HUES64 (cell line): Measurements from ENCODE around the gene POU3F3. TPM values are rescaled to one million over a fixed set of nuclear protein-coding genes. Genes with fewer than 3 reads are reported as not detected.

ENCODE experiments used
- H3K27ac ChIP-seq: 2 replicates; pipeline ENCODE4 v1.7.0; 2013; ENCODE audit warnings: low read depth, low read length, inconsistent platforms
- H3K27me3 ChIP-seq: 2 replicates; pipeline ENCODE4 v1.6.1; 2013; ENCODE audit warnings: mild to moderate bottlenecking, low read length; ENCODE audit not compliant: insufficient read depth
- H3K36me3 ChIP-seq: 2 replicates; pipeline ENCODE4 v1.6.1; 2013; ENCODE audit warnings: mild to moderate bottlenecking, low read length; ENCODE audit not compliant: insufficient read depth
- H3K4me1 ChIP-seq: 2 replicates; pipeline ENCODE4 v1.6.1; 2013; ENCODE audit warnings: mild to moderate bottlenecking, low read length, moderate library complexity; ENCODE audit not compliant: insufficient read depth
- H3K4me3 ChIP-seq: 2 replicates; pipeline ENCODE4 v1.5.1; 2013; ENCODE audit warnings: mild to moderate bottlenecking, low read length, moderate library complexity
- H3K9ac ChIP-seq: 2 replicates; pipeline ENCODE4 v1.6.1; 2013; ENCODE audit warnings: mild to moderate bottlenecking, low read depth, low read length
- H3K9me3 ChIP-seq: 2 replicates; pipeline ENCODE4 v1.6.1; 2013; ENCODE audit warnings: low read depth, low read length; ENCODE audit not compliant: insufficient read depth
- WGBS: fragments of 150-250, 120-280 bp; methylation state at CpG from one replicate; pipeline ENCODE4 v1.1.7; 2013; ENCODE audit warnings: missing lambda C conversion rate; 5-methylcytosine and 5-hydroxymethylcytosine counted together
- polyA plus RNA-seq, 2 experiments: library from polyadenylated mRNA; stranded (reverse); fragments of 50-300 nt; gene quantifications; one replicate each; pipeline ENCODE4 v1.2.3, GENCODE V29; 2013

The POU3F3 gene
- 2.5 TPM for polyA plus RNA-seq (2013, experiment 1 of 2)
- 7.8 TPM for polyA plus RNA-seq (2013, experiment 2 of 2)

- no peaks in the 10 kb centered on the region for H3K36me3 ChIP-seq
- peak within 1 kb of the TSS; percentile 41; the same call in 1 of the 2 replicates for H3K9ac ChIP-seq
- WGBS = under 1% methylated on average over 52 of the region's 65 CpGs
- H3K4me3 ChIP-seq = peak within 1 kb of the TSS; percentile 68
- no peak within 1 kb of the TSS for H3K27ac ChIP-seq
- H3K27me3 ChIP-seq = peaks cover 91% of the 10 kb centered on the region
- peaks cover 34% of the 10 kb centered on the region for H3K4me1 ChIP-seq
- H3K9me3 ChIP-seq = no peaks in the 10 kb centered on the region
Measured at GRCh38 chr2:104853534-104854497, at the start of gene POU3F3. POU3F3 (plus strand) TSS chr2:104854115; CDS start chr2:104855511, 1,396 bp downstream.

DNA sequence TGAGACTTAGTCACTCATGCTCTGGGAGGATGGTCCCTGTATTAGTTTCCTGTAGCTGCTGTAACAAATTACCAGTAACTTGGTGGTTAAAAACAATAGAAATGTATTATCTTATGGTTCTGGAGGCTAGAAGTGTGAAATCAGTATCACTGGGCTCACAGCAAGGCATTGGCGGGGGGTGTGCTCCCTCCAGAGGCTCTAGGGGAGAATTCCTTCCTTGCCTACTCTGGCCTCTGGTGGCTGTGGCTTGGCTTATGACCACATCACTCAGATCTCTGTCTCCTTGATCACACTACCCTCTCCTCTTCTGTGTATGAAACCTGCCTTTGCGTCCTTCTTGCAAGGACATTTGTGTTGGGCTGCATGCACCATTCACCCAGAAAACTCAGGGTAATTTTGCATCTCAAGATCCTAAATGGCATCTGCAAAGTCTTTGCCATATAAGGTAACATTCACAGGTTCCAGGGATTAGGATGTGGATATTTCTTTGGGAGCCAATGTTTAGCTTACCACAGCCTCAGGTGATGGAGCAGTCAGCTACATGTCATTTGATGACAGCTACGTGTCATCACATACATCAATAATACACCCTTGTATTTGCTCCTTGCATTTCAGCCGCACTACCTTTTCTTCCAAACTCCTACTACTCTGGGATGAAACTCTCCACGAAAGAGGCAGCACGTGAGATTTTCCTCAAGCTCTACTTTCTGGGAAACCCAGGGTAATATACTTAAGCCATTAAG, 49.6 kb upstream of the POU3F3 start:
- Histone ChIP-seq H3K36me3 (no peaks in the 10 kb centered on the region), H3K27ac (no peak overlapping the region)
- 87% methylated on average over 6 of the region's 6 CpGs for WGBS

GRCh38 chr2:104812286-104812685, 41.6 kb upstream of the POU3F3 start:
- WGBS = 89% methylated on average over 1 of the region's 1 CpG
- H3K27ac ChIP-seq = no peak overlapping the region
- H3K9ac ChIP-seq = no peak overlapping the region

More for the DNA sequence above, 49.6 kb upstream of the POU3F3 start:
- Histone ChIP-seq H3K4me3 (no peak overlapping the region), H3K4me1 (no peaks in the 10 kb centered on the region), H3K27me3 (no peaks in the 10 kb centered on the region), H3K9ac (no peak overlapping the region), H3K9me3 (no peaks in the 10 kb centered on the region)

DNA sequence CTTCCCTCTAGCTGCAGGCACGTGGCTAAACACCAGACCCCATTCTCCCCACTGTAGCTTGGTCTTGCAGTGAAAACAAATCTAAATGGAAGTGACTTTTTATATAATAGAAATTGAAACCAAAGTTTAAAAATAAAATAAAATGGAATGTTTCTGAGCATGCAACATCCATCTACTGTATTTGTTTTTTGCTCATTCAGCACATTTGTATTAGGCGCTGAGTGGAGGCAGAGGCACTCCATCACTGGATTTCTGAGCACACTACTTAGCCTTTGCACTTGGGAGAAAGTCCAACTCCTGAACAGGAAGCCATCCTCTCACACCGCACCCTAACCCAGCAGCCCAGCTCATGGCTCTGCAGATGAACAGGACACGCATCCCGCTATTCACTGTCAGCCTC, 37.8 kb upstream of the POU3F3 start:
- no peak overlapping the region for H3K27ac ChIP-seq
- no peaks in the 10 kb centered on the region for H3K27me3 ChIP-seq
- no peak overlapping the region for H3K9ac ChIP-seq
- no peaks in the 10 kb centered on the region for H3K36me3 ChIP-seq
- no peaks in the 10 kb centered on the region for H3K9me3 ChIP-seq
- H3K4me3 ChIP-seq = no peak overlapping the region
- H3K4me1 ChIP-seq = peaks cover 9% of the 10 kb centered on the region
- 94% methylated on average over 4 of the region's 5 CpGs for WGBS

More at GRCh38 chr2:104812286-104812685, 41.6 kb upstream of the POU3F3 start:
- Histone ChIP-seq H3K9me3 (peaks cover 8% of the 10 kb centered on the region; the same call in 1 of the 2 replicates), H3K4me3 (no peak overlapping the region), H3K27me3 (no peaks in the 10 kb centered on the region), H3K4me1 (peaks cover 9% of the 10 kb centered on the region), H3K36me3 (no peaks in the 10 kb centered on the region)

GRCh38 chr2:104818264-104818663, 35.7 kb upstream of the POU3F3 start:
- no peak overlapping the region for H3K9ac ChIP-seq
- H3K27me3 ChIP-seq = no peaks in the 10 kb centered on the region
- H3K4me1 ChIP-seq = no peaks in the 10 kb centered on the region
- no peak overlapping the region for H3K27ac ChIP-seq
- no peak overlapping the region for H3K4me3 ChIP-seq
- WGBS = 89% methylated on average over 6 of the region's 6 CpGs
- H3K9me3 ChIP-seq = no peaks in the 10 kb centered on the region
- no peaks in the 10 kb centered on the region for H3K36me3 ChIP-seq

DNA sequence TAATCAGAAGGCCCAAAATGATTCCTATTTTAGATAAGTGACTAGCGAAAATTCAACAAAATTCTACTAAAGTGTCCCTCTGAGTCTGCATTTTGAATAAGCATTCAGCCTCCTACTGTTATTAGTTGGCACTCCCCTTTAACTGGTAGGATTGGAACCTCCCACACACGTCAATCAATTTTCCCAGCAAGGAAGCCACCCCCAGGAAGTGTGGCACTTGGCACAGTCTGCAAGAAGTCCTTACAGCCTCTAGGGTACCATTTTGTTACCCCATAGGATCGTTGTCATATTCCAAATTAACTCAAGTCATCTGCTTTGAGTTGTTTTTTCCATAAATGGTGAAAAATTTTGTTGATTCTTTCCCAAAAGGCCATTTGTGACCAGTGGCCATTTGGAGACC, 33.8 kb upstream of the POU3F3 start:
- Histone ChIP-seq H3K4me1 (no peaks in the 10 kb centered on the region), H3K9me3 (no peaks in the 10 kb centered on the region), H3K4me3 (no peak overlapping the region), H3K27ac (no peak overlapping the region), H3K27me3 (no peaks in the 10 kb centered on the region), H3K36me3 (no peaks in the 10 kb centered on the region), H3K9ac (no peak overlapping the region)
- 92% methylated on average over 3 of the region's 3 CpGs for WGBS

- H3K4me3 ChIP-seq = no peak overlapping the region
- H3K9me3 ChIP-seq = no peaks in the 10 kb centered on the region
- H3K27ac ChIP-seq = no peak overlapping the region
- H3K36me3 ChIP-seq = no peaks in the 10 kb centered on the region
- H3K27me3 ChIP-seq = no peaks in the 10 kb centered on the region
- no peak overlapping the region for H3K9ac ChIP-seq
- no peaks in the 10 kb centered on the region for H3K4me1 ChIP-seq
- WGBS = 89% methylated on average over 3 of the region's 3 CpGs
Measured at GRCh38 chr2:104825124-104825865, 28.6 kb upstream of the POU3F3 start.

DNA sequence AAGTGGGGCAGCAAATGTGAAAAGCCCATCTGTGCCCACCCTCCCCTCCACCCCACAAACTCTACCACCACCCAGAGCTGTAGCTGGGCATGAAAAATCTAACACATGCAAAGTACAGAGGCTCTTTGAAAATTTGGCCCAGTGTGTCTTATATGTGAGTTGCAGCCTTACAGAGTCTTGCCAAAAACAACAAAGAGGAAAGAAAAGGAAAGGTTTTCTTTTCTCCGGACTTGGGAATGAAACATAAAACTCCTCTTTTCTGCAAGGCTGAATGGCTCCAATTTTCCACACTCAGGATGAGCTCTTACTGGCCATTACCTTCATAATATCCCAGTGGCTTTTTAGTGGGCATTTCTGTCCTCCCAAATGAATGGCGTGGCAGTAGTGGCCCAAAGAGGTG, 27.9 kb upstream of the POU3F3 start:
- Histone ChIP-seq H3K4me1 (no peaks in the 10 kb centered on the region), H3K9me3 (no peaks in the 10 kb centered on the region), H3K4me3 (no peak overlapping the region), H3K9ac (no peak overlapping the region), H3K27me3 (no peaks in the 10 kb centered on the region), H3K36me3 (no peaks in the 10 kb centered on the region), H3K27ac (no peak overlapping the region)
- WGBS = 86% methylated on average over 2 of the region's 2 CpGs

GRCh38 chr2:104831742-104832141, 22.2 kb upstream of the POU3F3 start:
- Histone ChIP-seq H3K9ac (no peak overlapping the region), H3K27me3 (no peaks in the 10 kb centered on the region), H3K27ac (no peak overlapping the region), H3K4me1 (no peaks in the 10 kb centered on the region), H3K36me3 (no peaks in the 10 kb centered on the region), H3K4me3 (no peak overlapping the region), H3K9me3 (no peaks in the 10 kb centered on the region)
- WGBS = 87% methylated on average over 1 of the region's 1 CpG

- Histone ChIP-seq H3K9ac (no peak overlapping the region), H3K4me1 (no peaks in the 10 kb centered on the region), H3K36me3 (no peaks in the 10 kb centered on the region), H3K27ac (no peak overlapping the region), H3K27me3 (no peaks in the 10 kb centered on the region), H3K4me3 (no peak overlapping the region), H3K9me3 (no peaks in the 10 kb centered on the region)
- 91% methylated on average over 17 of the region's 17 CpGs for WGBS
Measured at GRCh38 chr2:104834431-104835153, 19.3 kb upstream of the POU3F3 start.
